ENCODE measurements around the gene SLC44A3. TPM values are rescaled to one million over a fixed set of nuclear protein-coding genes. Genes with fewer than 3 reads are reported as not detected.

The SLC44A3 gene
- total and polyA plus RNA-seq, 2 of the 4 experiments (the other 2 are of a cell fraction), result 0.31 to 0.54 TPM

- no peaks in the 10 kb centered on the region for H3K27me3 ChIP-seq (ENCODE audit: control insufficient read depth, insufficient read depth, low read length)
- peak overlapping the region; percentile 95 for H3K4me2 ChIP-seq (ENCODE audit: low read depth, low read length)
- H3K4ac ChIP-seq (ENCODE audit: low read depth, low read length), result peak overlapping the region; percentile 83
- H3K56ac ChIP-seq (ENCODE audit: extremely low read depth, insufficient read depth, low read length), result no peak overlapping the region
- POLR2A ChIA-PET (ENCODE audit: unreplicated experiment), result no interaction called here
- H4K91ac ChIP-seq (ENCODE audit: insufficient read depth, low read depth, low read length), result 0 out of 2 replicates have a peak overlapping the region, but pooled peaks have one; percentile 13
- H3K79me1 ChIP-seq (ENCODE audit: low read depth in 1 of 2, low read length in 2 of 2), result peaks cover 4 to 37% of the 10 kb centered on the region in 2 experiments; a peak in 2 of 4 replicates
- peaks cover 23% of the 10 kb centered on the region for H4K20me1 ChIP-seq (ENCODE audit: insufficient read depth, low read length)
- in situ Hi-C loops (cut with MboI; ENCODE audit: low sequenced_read_pairs), result no loop called here
- H3K4me3 ChIP-seq (ENCODE audit: insufficient read depth, low read depth, low read length), result no peak overlapping the region
- peaks cover 18% of the 10 kb centered on the region for H3K4me1 ChIP-seq (ENCODE audit: control insufficient read depth, insufficient read depth, low read length)
- peak overlapping the region; percentile 68 for H3K14ac ChIP-seq (replicated peaks; ENCODE audit: low read depth, low read length)
- peak overlapping the region; percentile 31 for H4K5ac ChIP-seq (ENCODE audit: low read depth, low read length)
- H2BK5ac ChIP-seq (ENCODE audit: low read depth, low read length, poor library complexity, severe bottlenecking), result no peak overlapping the region
- peak overlapping the region; percentile 57 for H2AK9ac ChIP-seq (replicated peaks; ENCODE audit: low read depth, low read length, poor library complexity)
- H3K9ac ChIP-seq (ENCODE audit: low read depth, low read length), result peak overlapping the region; percentile 80
- H3K9me3 ChIP-seq (ENCODE audit: control insufficient read depth, insufficient read depth, low read length), result no peaks in the 10 kb centered on the region
- 90% methylated on average over 2 of the region's 7 CpGs; no CpG with 5 or more reads in 1 of the 2 experiments for WGBS, 2 experiments (ENCODE audit: extremely low coverage in 2 of 2, insufficient read length in 1 of 2)
- H2AK5ac ChIP-seq (ENCODE audit: low read depth, low read length), result peak overlapping the region; percentile 64
- peaks cover 11% of the 10 kb centered on the region; the same call in 1 of the 2 replicates for H3K9me1 ChIP-seq (ENCODE audit: insufficient read depth, low read length)
- TF ChIP-seq MXI1 (IDR thresholded peaks at IDR 0.05; ENCODE audit: borderline replicate concordance, low read depth, low read length) (no peak), ELK1 (IDR thresholded peaks at IDR 0.05; ENCODE audit: borderline replicate concordance, low read depth, low read length) (no peak), FOS (IDR thresholded peaks at IDR 0.05; ENCODE audit: low read depth, low read length) (no peak), POLR2A (IDR thresholded peaks at IDR 0.05; ENCODE audit: low read depth, low read length) (no peak), RFX5 (IDR thresholded peaks at IDR 0.05; ENCODE audit: low read depth, low read length) (no peak), MAZ (IDR thresholded peaks at IDR 0.05; ENCODE audit: borderline replicate concordance, low read depth, low read length) (no peak), USF2 (IDR thresholded peaks at IDR 0.05; ENCODE audit: low read depth, low read length) (no peak), CEBPB (IDR thresholded peaks at IDR 0.05; ENCODE audit: low read depth, low read length) (no peak), RCOR1 (IDR thresholded peaks at IDR 0.05; ENCODE audit: insufficient replicate concordance, low read length) (no peak), CTCF (conservative IDR thresholded peaks at IDR 0.05; ENCODE audit: low read depth, low read length) (no peak), RAD21 (IDR thresholded peaks at IDR 0.05; ENCODE audit: low read length) (no peak), NFE2L2 (IDR thresholded peaks at IDR 0.05; ENCODE audit: low read depth, low read length) (no peak), SMC3 (IDR thresholded peaks at IDR 0.05; ENCODE audit: low read depth, low read length) (no peak), CHD1 (IDR thresholded peaks at IDR 0.05; ENCODE audit: low read depth, low read length) (no peak)
- intact Hi-C loops (cut with micrococcal nuclease), result loop anchor here (10.0 kb wide), 1 partner anchor 306 kb away; the partner anchor contains the start of gene RWDD3
- H3K23ac ChIP-seq (ENCODE audit: low read depth, low read length), result peak overlapping the region; percentile 55
- no TSS peak for BruUV-seq (replicated peaks)
- H2AFZ ChIP-seq (replicated peaks; ENCODE audit: low read length, poor library complexity), result peak overlapping the region; percentile 27
- DNase-seq, result no peak
- peak overlapping the region; percentile 48; the same call in 1 of the 2 replicates for H2BK120ac ChIP-seq (ENCODE audit: low read depth, low read length)
- CTCF ChIA-PET, result interaction anchor here (1.1 to 1.2 kb wide), 2 partner anchors 73 to 113 kb away, joined by 3 to 7 read pairs; no protein-coding TSS in a partner anchor
- dilution Hi-C loops (cut with HindIII; ENCODE audit: low sequenced_read_pairs, unreplicated experiment), result no loop called here
- peak overlapping the region in 1 of 2 experiments; percentile 71; a peak in 1 of 4 replicates for H4K8ac ChIP-seq (ENCODE audit: low read depth in 2 of 2, low read length in 2 of 2)
- peak overlapping the region; percentile 37; the same call in 1 of the 2 replicates for H2BK20ac ChIP-seq (ENCODE audit: low read depth, low read length)
- peaks cover 4% of the 10 kb centered on the region; the same call in 1 of the 2 replicates for H3K36me3 ChIP-seq (ENCODE audit: control insufficient read depth, insufficient read depth, low read length)
- 0 out of 2 replicates have a peak overlapping the region, but pooled peaks have one; percentile 6 for H3K18ac ChIP-seq (ENCODE audit: low read depth, low read length)
- H3K27ac ChIP-seq (ENCODE audit: insufficient read depth, low read length), result peak overlapping the region; percentile 87; the same call in 1 of the 2 replicates
- no peak for ATAC-seq (ENCODE audit: low read depth)
- peak overlapping the region; percentile 16; the same call in 1 of the 3 replicates for H2BK15ac ChIP-seq (ENCODE audit: low read depth, low read length)
These were observed 108.3 kb downstream of the SLC44A3 start for GRCh38 chr1:94928293-94928939.

Measured in IMR-90 (cell line).